Tibial nerve (tissue), 4 donors: ENCODE data around the gene CLIC1. TPM values are rescaled to one million over a fixed set of nuclear protein-coding genes. Genes with fewer than 3 reads are reported as not detected.
"Not testable (repeated sequence)": the region's sequence is repeated elsewhere in the genome, so short reads cannot be mapped to it uniquely, and the experiment has no call there.

Experiments used
- DNase-seq, 2 donors: peaks; one replicate each; pipeline ENCODE4 v3.0.0-alpha.2; 2019; ENCODE audit warnings: low spot score in 2 of 2
- H3K27ac ChIP-seq, 4 donors: fragments of 200-600 bp; sonication (generic) in 3 of 4; one replicate each; pipeline ENCODE4 v1.5.1; 2017 to 2019; ENCODE audit warnings: mild to moderate bottlenecking in 1 of 4
- H3K27me3 ChIP-seq, 2 donors: fragments of 200-600 bp; sonication (generic) in 1 of 2; one replicate each; pipeline versions ENCODE4 v1.5.1 to v1.6.0; 2017 to 2019
- H3K36me3 ChIP-seq, 3 donors: fragments of 200-600 bp; sonication (generic); one replicate each; pipeline ENCODE4 v1.5.1; 2018 to 2019
- H3K4me1 ChIP-seq, 4 donors: fragments of 200-600 bp; sonication (generic) in 3 of 4; one replicate each; pipeline ENCODE4 v1.5.1; 2017 to 2019
- H3K4me3 ChIP-seq, 4 donors: fragments of 200-600 bp; sonication (generic) in 3 of 4; one replicate each; pipeline ENCODE4 v1.5.1; 2017 to 2019; ENCODE audit warnings: mild to moderate bottlenecking in 1 of 4, moderate library complexity in 1 of 4
- H3K9me3 ChIP-seq, 4 donors: fragments of 200-600 bp; sonication (generic) in 3 of 4; one replicate each; pipeline ENCODE4 v1.5.1; 2017 to 2019
- CTCF ChIP-seq, 5 experiments: fragments of 200-600 bp in 3 of 5; fragments of 450-650 bp in 2 of 5; sonication (generic) in 3 of 5; IDR thresholded peaks; one replicate each; pipeline ENCODE4 v1.5.1; 2016 to 2019; ENCODE audit warnings: antibody characterized with exemption in 5 of 5, mild to moderate bottlenecking in 3 of 5, moderate library complexity in 2 of 5
- EP300 ChIP-seq, 2 donors: sonication (generic); formaldehyde crosslinking; IDR thresholded peaks; one replicate each; pipeline ENCODE4 v1.6.1; 2017; ENCODE audit warnings: antibody characterized with exemption in 2 of 2, mild to moderate bottlenecking in 1 of 2
- POLR2A ChIP-seq, 2 donors: fragments of 450-650 bp; IDR thresholded peaks; one replicate each; pipeline ENCODE4 v1.6.1; 2017; ENCODE audit warnings: antibody characterized with exemption in 2 of 2, mild to moderate bottlenecking in 2 of 2, moderate library complexity in 2 of 2
- WGBS, 2 donors: methylation state at CpG; one replicate each; pipeline ENCODE4 v1.1.5; 2018; 5-methylcytosine and 5-hydroxymethylcytosine counted together
- total RNA-seq, 4 donors: library from RNA; depleted of rRNA; stranded (reverse); fragments of >200 nt; gene quantifications; one replicate each; pipeline ENCODE4 v1.1.0, GENCODE V29; 2016

The CLIC1 gene
- total RNA-seq, 4 donors from 2014 or later, result 216 to 341 (median 246) TPM

GRCh38 chr6:31712296-31712695, 24.0 kb downstream of the CLIC1 start:
- no peak for DNase-seq
- WGBS, 2 donors, result 79% methylated on average over 8 of the region's 8 CpGs
- peaks cover 0 to 7% (median 0%) of the 10 kb centered on the region in 4 donors for H3K4me1 ChIP-seq
- no peaks in the 10 kb centered on the region for H3K9me3 ChIP-seq
- H3K27me3 ChIP-seq, result no peaks in the 10 kb centered on the region
- TF ChIP-seq EP300 (IDR thresholded peaks at IDR 0.05), result no peak
- TF ChIP-seq CTCF (IDR thresholded peaks at IDR 0.05), result no peak
- no peak for TF ChIP-seq POLR2A (IDR thresholded peaks at IDR 0.05)
- no peaks in the 10 kb centered on the region for H3K36me3 ChIP-seq
- no peak overlapping the region for H3K4me3 ChIP-seq
- H3K27ac ChIP-seq, result no peak overlapping the region

GRCh38 chr6:31711233-31711632, 25.1 kb downstream of the CLIC1 start:
- WGBS, 2 donors, result 56 to 59% methylated on average over 8 of the region's 8 CpGs

GRCh38 chr6:31710523-31711219, 25.7 kb downstream of the CLIC1 start:
- Histone ChIP-seq H3K9me3 (no peaks in the 10 kb centered on the region), H3K4me3 (no peak overlapping the region), H3K27me3 (no peaks in the 10 kb centered on the region), H3K27ac (no peak overlapping the region), H3K36me3 (no peaks in the 10 kb centered on the region), H3K4me1 (peaks cover 0 to 7% (median 0%) of the 10 kb centered on the region in 4 donors)
- TF ChIP-seq POLR2A (IDR thresholded peaks at IDR 0.05), result no peak
- no peak for TF ChIP-seq CTCF (IDR thresholded peaks at IDR 0.05)
- TF ChIP-seq EP300 (IDR thresholded peaks at IDR 0.05), result no peak
- DNase-seq, result no peak
- 69 to 72% methylated on average over 5 of the region's 5 CpGs for WGBS, 2 donors

More at GRCh38 chr6:31711233-31711632, 25.1 kb downstream of the CLIC1 start:
- Histone ChIP-seq H3K4me3 (no peak overlapping the region), H3K27ac (no peak overlapping the region), H3K27me3 (no peaks in the 10 kb centered on the region), H3K4me1 (peaks cover 0 to 7% (median 0%) of the 10 kb centered on the region in 4 donors), H3K36me3 (no peaks in the 10 kb centered on the region), H3K9me3 (no peaks in the 10 kb centered on the region)
- TF ChIP-seq EP300 (IDR thresholded peaks at IDR 0.05), result no peak
- no peak for TF ChIP-seq POLR2A (IDR thresholded peaks at IDR 0.05)
- no peak for TF ChIP-seq CTCF (IDR thresholded peaks at IDR 0.05)
- no peak for DNase-seq

- 87 to 88% methylated on average over 11 of the region's 11 CpGs for WGBS, 2 donors
- not testable (repeated sequence) for H3K9me3 ChIP-seq, H3K27ac ChIP-seq, H3K4me3 ChIP-seq, H3K4me1 ChIP-seq, H3K36me3 ChIP-seq, DNase-seq, H3K27me3 ChIP-seq
Observed at GRCh38 chr6:31709157-31709556, 27.2 kb downstream of the CLIC1 start.

- Histone ChIP-seq H3K27ac (no peak overlapping the region), H3K36me3 (no peaks in the 10 kb centered on the region), H3K4me1 (peaks cover 0 to 9% (median 3%) of the 10 kb centered on the region in 4 donors), H3K4me3 (no peak overlapping the region), H3K9me3 (no peaks in the 10 kb centered on the region), H3K27me3 (no peaks in the 10 kb centered on the region)
- no peak for DNase-seq
- no peak for TF ChIP-seq CTCF (IDR thresholded peaks at IDR 0.05)
- no peak for TF ChIP-seq POLR2A (IDR thresholded peaks at IDR 0.05)
- TF ChIP-seq EP300 (IDR thresholded peaks at IDR 0.05), result no peak
- WGBS, 2 donors, result 92 to 93% methylated on average over 3 of the region's 3 CpGs
Observed at GRCh38 chr6:31708224-31708623, 28.1 kb downstream of the CLIC1 start.
